CD4-positive, alpha-beta T cell (primary cell): ENCODE results near the gene CCBE1. TPM values are rescaled to one million over a fixed set of nuclear protein-coding genes. Genes with fewer than 3 reads are reported as not detected.

Experiments
- ATAC-seq: fragments of 200-7000 bp; cut with Tn5 transposase; one replicate; pipeline ENCODE4 v1.10.0; 2022; ENCODE audit warnings: mild to moderate bottlenecking; ENCODE audit not compliant: poor library complexity
- CTCF ChIA-PET: fragments of 350-600 bp; sonication (Branson Sonifier 250); formaldehyde crosslinking; loops from one replicate; lab custom pipeline; 2021; ENCODE audit warnings: antibody characterized with exemption, inconsistent platforms; lab: Charles Lee
- POLR2A ChIA-PET: fragments of 350-600 bp; sonication (Branson Sonifier 250); formaldehyde crosslinking; loops from one replicate; lab custom pipeline; 2021; ENCODE audit warnings: antibody characterized with exemption, inconsistent platforms; lab: Charles Lee
- DNase-seq, 14 experiments: peaks; one replicate each; pipeline ENCODE4 v3.0.0-alpha.2; 2013 to 2020; ENCODE audit warnings: mixed read lengths in 2 of 14
- H3K27ac ChIP-seq, 2 donors: one replicate each; pipeline versions ENCODE4 v1.5.1 to v1.7.0; 2013; ENCODE audit warnings: low read length in 2 of 2, low read depth in 1 of 2, mild to moderate bottlenecking in 1 of 2
- H3K27me3 ChIP-seq, 2 experiments: 1 replicate in 1 of 2; 2 replicates in 1 of 2; pipeline versions ENCODE4 v1.6.1 to v1.7.0; 2013; ENCODE audit warnings: low read length in 2 of 2, control low read depth in 1 of 2, mild to moderate bottlenecking in 1 of 2, moderate library complexity in 1 of 2; ENCODE audit not compliant: insufficient read depth in 2 of 2, control insufficient read depth in 1 of 2
- H3K36me3 ChIP-seq: one replicate; pipeline ENCODE4 v1.6.1; 2013; ENCODE audit warnings: low read length, control low read depth; ENCODE audit not compliant: insufficient read depth
- H3K4me1 ChIP-seq: one replicate; pipeline ENCODE4 v1.6.1; 2013; ENCODE audit warnings: low read length, control low read depth; ENCODE audit not compliant: insufficient read depth
- H3K4me3 ChIP-seq: one replicate; pipeline ENCODE4 v1.5.1; 2013; ENCODE audit warnings: mild to moderate bottlenecking, low read length, moderate library complexity
- H3K9me3 ChIP-seq, 2 experiments: 1 replicate in 1 of 2; 2 replicates in 1 of 2; pipeline versions ENCODE4 v1.6.1 to v1.7.0; 2013; ENCODE audit warnings: low read length in 2 of 2, mild to moderate bottlenecking in 2 of 2, control low read depth in 1 of 2, moderate library complexity in 1 of 2; ENCODE audit not compliant: control insufficient read depth in 1 of 2, insufficient read depth in 1 of 2
- H3K27ac Mint-ChIP-seq: one replicate; pipeline ENCODE4 v1.8.0; 2020; ENCODE audit warnings: mixed read lengths
- H3K27me3 Mint-ChIP-seq: one replicate; pipeline ENCODE4 v1.8.0; 2021; ENCODE audit warnings: mixed read lengths
- H3K36me3 Mint-ChIP-seq: one replicate; pipeline ENCODE4 v1.8.0; 2021; ENCODE audit warnings: low read depth, mixed read lengths
- H3K4me1 Mint-ChIP-seq: one replicate; pipeline ENCODE4 v1.8.0; 2021; ENCODE audit warnings: low read depth, mixed read lengths
- H3K4me3 Mint-ChIP-seq: one replicate; pipeline ENCODE4 v1.8.0; 2020; ENCODE audit warnings: mild to moderate bottlenecking, mixed read lengths
- H3K9me3 Mint-ChIP-seq: one replicate; pipeline ENCODE4 v1.8.0; 2020; ENCODE audit warnings: mixed read lengths
- intact Hi-C, 2 experiments: fragments of 100-400 bp; cut with DNase I in 1 of 2; cut with micrococcal nuclease in 1 of 2; formaldehyde crosslinking; loops; one replicate each; pipeline versions ENCODE4 v1.15.1 to v1.9.0; 2023 to 2025; cut with DNase I, micrococcal nuclease
- total RNA-seq, 174 experiments: library from RNA in 2 of 174; stranded (reverse) in 2 of 174; gene quantifications; one replicate each; pipeline ENCODE4 v1.2.3 and lab custom pipeline; 2021 to 2026
- TF ChIP-seq, protein P1 (sequence below): fragments of 200-600 bp; IDR thresholded peaks from one replicate; pipeline ENCODE4 v1.8.0; 2022; ENCODE audit warnings: antibody characterized with exemption, mild to moderate bottlenecking

Gene CCBE1
- total RNA-seq, 2 experiments from 2014 or later = not detected

- no peak for DNase-seq
- no peaks in the 10 kb centered on the region for H3K4me1 ChIP-seq
- no peaks in the 10 kb centered on the region for H3K9me3 ChIP-seq
- H3K27ac ChIP-seq = no peak overlapping the region
- Mint-ChIP-seq H3K36me3 (no peaks in the 10 kb centered on the region), H3K27me3 (no peaks in the 10 kb centered on the region), H3K9me3 (peaks cover 2% of the 10 kb centered on the region), H3K4me1 (no peaks in the 10 kb centered on the region), H3K27ac (no peak overlapping the region), H3K4me3 (no peak overlapping the region)
- intact Hi-C loops = no loop called here
- H3K4me3 ChIP-seq = no peak overlapping the region
- no peaks in the 10 kb centered on the region for H3K27me3 ChIP-seq
- TF ChIP-seq, protein P1, sequence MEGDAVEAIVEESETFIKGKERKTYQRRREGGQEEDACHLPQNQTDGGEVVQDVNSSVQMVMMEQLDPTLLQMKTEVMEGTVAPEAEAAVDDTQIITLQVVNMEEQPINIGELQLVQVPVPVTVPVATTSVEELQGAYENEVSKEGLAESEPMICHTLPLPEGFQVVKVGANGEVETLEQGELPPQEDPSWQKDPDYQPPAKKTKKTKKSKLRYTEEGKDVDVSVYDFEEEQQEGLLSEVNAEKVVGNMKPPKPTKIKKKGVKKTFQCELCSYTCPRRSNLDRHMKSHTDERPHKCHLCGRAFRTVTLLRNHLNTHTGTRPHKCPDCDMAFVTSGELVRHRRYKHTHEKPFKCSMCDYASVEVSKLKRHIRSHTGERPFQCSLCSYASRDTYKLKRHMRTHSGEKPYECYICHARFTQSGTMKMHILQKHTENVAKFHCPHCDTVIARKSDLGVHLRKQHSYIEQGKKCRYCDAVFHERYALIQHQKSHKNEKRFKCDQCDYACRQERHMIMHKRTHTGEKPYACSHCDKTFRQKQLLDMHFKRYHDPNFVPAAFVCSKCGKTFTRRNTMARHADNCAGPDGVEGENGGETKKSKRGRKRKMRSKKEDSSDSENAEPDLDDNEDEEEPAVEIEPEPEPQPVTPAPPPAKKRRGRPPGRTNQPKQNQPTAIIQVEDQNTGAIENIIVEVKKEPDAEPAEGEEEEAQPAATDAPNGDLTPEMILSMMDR = no peak
- H3K36me3 ChIP-seq = no peaks in the 10 kb centered on the region
- ChIA-PET POLR2A (no interaction called here), CTCF (no interaction called here)
- no peak for ATAC-seq
These were observed 100.2 kb downstream of the CCBE1 start for GRCh38 chr18:59597049-59597448.

GRCh38 chr18:59593291-59593717 lies 103.9 kb downstream of the CCBE1 start:
- H3K9me3 ChIP-seq = no peaks in the 10 kb centered on the region
- no peaks in the 10 kb centered on the region for H3K36me3 ChIP-seq
- H3K4me3 Mint-ChIP-seq = no peak overlapping the region
- no peak overlapping the region for H3K4me3 ChIP-seq
- peaks cover 2% of the 10 kb centered on the region for H3K9me3 Mint-ChIP-seq
- no peaks in the 10 kb centered on the region for H3K36me3 Mint-ChIP-seq
- DNase-seq (no peak), ATAC-seq (no peak)
- no peaks in the 10 kb centered on the region for H3K4me1 ChIP-seq
- CTCF ChIA-PET = no interaction called here
- TF ChIP-seq, protein P1 = no peak
- H3K4me1 Mint-ChIP-seq = no peaks in the 10 kb centered on the region
- intact Hi-C loops = no loop called here
- H3K27me3 Mint-ChIP-seq = no peaks in the 10 kb centered on the region
- POLR2A ChIA-PET = no interaction called here
- H3K27ac ChIP-seq = no peak overlapping the region
- H3K27me3 ChIP-seq = peaks cover 0 to 4% of the 10 kb centered on the region in 2 experiments
- no peak overlapping the region for H3K27ac Mint-ChIP-seq

- ChIA-PET POLR2A (no interaction called here), CTCF (no interaction called here)
- H3K27me3 Mint-ChIP-seq = peaks cover 6% of the 10 kb centered on the region
- intact Hi-C loops = no loop called here
- TF ChIP-seq, protein P1 = no peak
- no peak overlapping the region for H3K27ac Mint-ChIP-seq
- Histone ChIP-seq H3K9me3 (no peaks in the 10 kb centered on the region), H3K4me1 (no peaks in the 10 kb centered on the region), H3K36me3 (no peaks in the 10 kb centered on the region), H3K27me3 (peaks cover 0 to 4% of the 10 kb centered on the region in 2 experiments), H3K27ac (no peak overlapping the region), H3K4me3 (no peak overlapping the region)
- DNase-seq = no peak
- H3K36me3 Mint-ChIP-seq = no peaks in the 10 kb centered on the region
- H3K4me1 Mint-ChIP-seq = no peaks in the 10 kb centered on the region
- ATAC-seq = no peak
- H3K4me3 Mint-ChIP-seq = no peak overlapping the region
- no peaks in the 10 kb centered on the region for H3K9me3 Mint-ChIP-seq
These were observed 104.6 kb downstream of the CCBE1 start for GRCh38 chr18:59592624-59593023.
